Chondrocyte (in vitro differentiated cells): ENCODE measurements around the gene PRDM15. TPM values are rescaled to one million over a fixed set of nuclear protein-coding genes. Genes with fewer than 3 reads are reported as not detected.

Experiments used
- DNase-seq: peaks from one replicate; pipeline ENCODE4 v3.0.0; 2021; ENCODE audit warnings: mixed read lengths, low spot score
- H3K27ac Mint-ChIP-seq: one replicate; pipeline ENCODE4 v1.8.0; 2021; ENCODE audit warnings: mild to moderate bottlenecking, moderate library complexity, mixed read lengths; ENCODE audit not compliant: unreplicated experiment
- H3K27me3 Mint-ChIP-seq: 2 replicates; pipeline ENCODE4 v1.8.0; 2021; ENCODE audit warnings: low read depth, mixed read lengths
- H3K36me3 Mint-ChIP-seq: 2 replicates; pipeline ENCODE4 v1.8.0; 2021; ENCODE audit warnings: low read depth, mixed read lengths
- H3K4me1 Mint-ChIP-seq: 2 replicates; pipeline ENCODE4 v1.8.0; 2021; ENCODE audit warnings: low read depth, mild to moderate bottlenecking, mixed read lengths
- H3K4me3 Mint-ChIP-seq: one replicate; pipeline ENCODE4 v1.8.0; 2021; ENCODE audit warnings: mild to moderate bottlenecking, moderate library complexity, mixed read lengths; ENCODE audit not compliant: unreplicated experiment
- H3K9me3 Mint-ChIP-seq: 2 replicates; pipeline ENCODE4 v1.8.0; 2021; ENCODE audit warnings: low read depth, mixed read lengths
- total RNA-seq: library from RNA; stranded (reverse); gene quantifications from 3 replicates; pipeline ENCODE4 v1.2.1, GENCODE V29; 2021
- TF ChIP-seq, protein P1 (sequence below): fragments of 200-600 bp; sonication (generic); IDR thresholded peaks from 2 replicates; pipeline ENCODE4 v1.5.0; 2021; ENCODE audit warnings: antibody characterized with exemption, mild to moderate bottlenecking, moderate library complexity

The PRDM15 gene
- total RNA-seq, 1 donor from 2014 or later = 4.9 TPM

DNA sequence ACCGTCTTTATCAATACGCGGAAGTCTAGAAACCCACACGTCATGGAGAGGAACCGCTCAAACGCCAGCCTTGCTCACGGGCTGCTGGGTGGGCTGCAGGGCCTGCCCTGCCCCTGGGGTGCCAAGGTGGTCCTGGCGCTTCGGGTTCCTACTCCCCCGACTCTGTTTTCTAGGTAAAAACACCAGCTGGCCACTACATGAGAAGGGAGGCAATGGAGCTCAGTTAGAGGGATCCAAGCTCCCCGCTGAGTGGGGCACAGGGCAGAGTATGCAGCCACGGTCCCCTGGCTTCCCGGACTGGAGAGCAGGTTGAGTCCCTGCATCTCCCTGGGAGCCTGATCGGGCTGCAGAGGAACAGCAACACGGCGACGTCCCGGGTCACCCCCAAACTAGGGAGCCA, 71.0 kb downstream of the PRDM15 start:
- peaks cover 19% of the 10 kb centered on the region for H3K36me3 Mint-ChIP-seq
- no peaks in the 10 kb centered on the region for H3K4me1 Mint-ChIP-seq
- TF ChIP-seq, protein P1, sequence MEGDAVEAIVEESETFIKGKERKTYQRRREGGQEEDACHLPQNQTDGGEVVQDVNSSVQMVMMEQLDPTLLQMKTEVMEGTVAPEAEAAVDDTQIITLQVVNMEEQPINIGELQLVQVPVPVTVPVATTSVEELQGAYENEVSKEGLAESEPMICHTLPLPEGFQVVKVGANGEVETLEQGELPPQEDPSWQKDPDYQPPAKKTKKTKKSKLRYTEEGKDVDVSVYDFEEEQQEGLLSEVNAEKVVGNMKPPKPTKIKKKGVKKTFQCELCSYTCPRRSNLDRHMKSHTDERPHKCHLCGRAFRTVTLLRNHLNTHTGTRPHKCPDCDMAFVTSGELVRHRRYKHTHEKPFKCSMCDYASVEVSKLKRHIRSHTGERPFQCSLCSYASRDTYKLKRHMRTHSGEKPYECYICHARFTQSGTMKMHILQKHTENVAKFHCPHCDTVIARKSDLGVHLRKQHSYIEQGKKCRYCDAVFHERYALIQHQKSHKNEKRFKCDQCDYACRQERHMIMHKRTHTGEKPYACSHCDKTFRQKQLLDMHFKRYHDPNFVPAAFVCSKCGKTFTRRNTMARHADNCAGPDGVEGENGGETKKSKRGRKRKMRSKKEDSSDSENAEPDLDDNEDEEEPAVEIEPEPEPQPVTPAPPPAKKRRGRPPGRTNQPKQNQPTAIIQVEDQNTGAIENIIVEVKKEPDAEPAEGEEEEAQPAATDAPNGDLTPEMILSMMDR = no peak
- no peaks in the 10 kb centered on the region for H3K27me3 Mint-ChIP-seq
- H3K4me3 Mint-ChIP-seq = no peak overlapping the region
- H3K27ac Mint-ChIP-seq = no peak overlapping the region
- peak; percentile 72 for DNase-seq
- no peaks in the 10 kb centered on the region for H3K9me3 Mint-ChIP-seq

DNA sequence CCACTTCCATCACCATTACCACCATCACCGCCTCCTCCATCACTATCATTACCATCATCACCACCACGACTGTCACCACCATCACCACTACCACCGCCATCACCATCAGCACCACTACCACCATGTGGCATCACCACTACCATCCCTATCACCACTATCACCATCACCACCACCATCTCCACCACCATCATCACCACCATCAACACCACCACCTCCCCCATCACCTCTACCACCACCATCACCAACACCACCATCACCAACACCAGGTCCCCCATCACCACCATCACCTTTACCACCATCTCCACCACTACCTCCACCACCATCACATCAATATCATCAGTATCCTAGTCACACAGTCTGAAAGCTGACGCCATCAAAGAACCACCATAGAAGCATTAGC, 72.4 kb downstream of the PRDM15 start:
- H3K4me3 Mint-ChIP-seq = no peak overlapping the region
- no peaks in the 10 kb centered on the region for H3K9me3 Mint-ChIP-seq

DNA sequence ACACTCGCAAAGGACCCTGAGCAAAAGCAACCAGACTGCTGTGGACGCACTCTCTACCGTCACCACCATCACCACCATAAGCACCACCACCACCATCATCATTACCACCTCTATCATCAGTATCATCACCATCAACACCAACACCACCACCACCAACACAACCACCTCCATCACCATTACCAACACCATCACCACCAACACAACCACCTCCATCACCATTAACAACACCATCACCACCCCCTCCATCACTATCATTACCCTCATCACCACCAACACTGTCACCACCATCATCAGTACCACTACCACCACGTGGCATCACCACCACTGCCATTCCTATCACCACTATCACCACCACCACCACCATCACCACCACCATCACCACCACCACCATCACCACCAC, 73.5 kb downstream of the PRDM15 start:
- TF ChIP-seq, protein P1 = no peak
- no peak overlapping the region for H3K4me3 Mint-ChIP-seq
- H3K27me3 Mint-ChIP-seq = no peaks in the 10 kb centered on the region
- no peak overlapping the region for H3K27ac Mint-ChIP-seq
- H3K36me3 Mint-ChIP-seq = peaks cover 20% of the 10 kb centered on the region
- H3K4me1 Mint-ChIP-seq = no peaks in the 10 kb centered on the region
- DNase-seq = no peak
- no peaks in the 10 kb centered on the region for H3K9me3 Mint-ChIP-seq

More for the DNA sequence above, 72.4 kb downstream of the PRDM15 start:
- TF ChIP-seq, protein P1 = no peak
- H3K36me3 Mint-ChIP-seq = peaks cover 18% of the 10 kb centered on the region
- H3K4me1 Mint-ChIP-seq = no peaks in the 10 kb centered on the region
- H3K27me3 Mint-ChIP-seq = no peaks in the 10 kb centered on the region
- H3K27ac Mint-ChIP-seq = no peak overlapping the region
- DNase-seq = no peak

DNA sequence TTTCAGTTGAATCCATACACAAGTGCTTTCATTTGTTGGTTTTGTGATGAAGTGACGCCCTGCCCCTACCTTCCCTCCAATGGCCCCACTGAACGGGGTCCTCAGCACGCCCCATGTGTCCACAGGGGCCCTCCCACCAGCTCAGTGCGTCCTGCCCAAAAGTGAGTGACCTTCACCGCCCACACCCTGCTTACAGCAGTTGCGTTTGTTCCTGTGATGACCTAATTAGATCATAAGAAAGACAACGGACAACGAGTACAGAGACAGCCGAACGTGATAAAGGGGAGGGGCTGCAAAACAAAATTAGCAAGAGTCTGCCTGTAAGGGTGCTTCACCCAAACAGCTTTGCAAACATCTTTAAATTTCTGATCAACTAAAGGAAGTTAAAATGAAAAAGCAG, 74.1 kb downstream of the PRDM15 start:
- H3K27me3 Mint-ChIP-seq = no peaks in the 10 kb centered on the region
- no peak overlapping the region for H3K27ac Mint-ChIP-seq
- H3K9me3 Mint-ChIP-seq = no peaks in the 10 kb centered on the region
- no peak for DNase-seq
- H3K4me1 Mint-ChIP-seq = no peaks in the 10 kb centered on the region
- peaks cover 21% of the 10 kb centered on the region for H3K36me3 Mint-ChIP-seq
- H3K4me3 Mint-ChIP-seq = no peak overlapping the region
- TF ChIP-seq, protein P1 = no peak

DNA sequence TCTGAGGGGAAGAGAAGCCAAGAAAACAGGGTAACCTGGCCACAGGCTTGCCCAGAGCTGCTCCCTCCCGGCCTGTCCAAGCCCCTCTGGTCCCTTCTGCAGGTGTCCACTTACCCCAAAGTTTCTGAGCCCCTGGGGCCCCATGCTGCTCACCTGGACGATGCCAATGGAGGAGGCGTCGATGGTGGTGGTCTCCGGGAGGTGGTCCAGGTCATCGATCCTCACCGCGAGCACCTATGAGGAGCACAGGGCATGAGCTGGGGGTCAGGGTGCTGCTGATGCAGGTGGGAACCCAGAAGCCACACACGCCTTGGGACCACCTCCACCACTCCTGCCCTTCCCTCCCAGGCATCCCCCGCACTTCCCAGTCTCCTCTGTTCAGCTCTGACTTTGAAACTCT, 74.8 kb downstream of the PRDM15 start:
- Mint-ChIP-seq H3K36me3 (peaks cover 21% of the 10 kb centered on the region), H3K9me3 (no peaks in the 10 kb centered on the region), H3K4me3 (no peak overlapping the region), H3K27ac (no peak overlapping the region), H3K4me1 (no peaks in the 10 kb centered on the region), H3K27me3 (no peaks in the 10 kb centered on the region)
- TF ChIP-seq, protein P1 = no peak
- no peak for DNase-seq
